IMR-90 (cell line): Measurements from ENCODE around the gene MAST3.

Experiments used
- POLR2A ChIP-seq: IDR thresholded peaks from 2 replicates; pipeline ENCODE4 v1.6.1; 2012; ENCODE audit warnings: mild to moderate bottlenecking, low read depth, low read length
- TF ChIP-seq, protein P1 (sequence below): conservative IDR thresholded peaks from 2 replicates; pipeline ENCODE4 v1.5.1; 2012; ENCODE audit warnings: mild to moderate bottlenecking, low read depth, low read length, improper control_type of control experiment

DNA sequence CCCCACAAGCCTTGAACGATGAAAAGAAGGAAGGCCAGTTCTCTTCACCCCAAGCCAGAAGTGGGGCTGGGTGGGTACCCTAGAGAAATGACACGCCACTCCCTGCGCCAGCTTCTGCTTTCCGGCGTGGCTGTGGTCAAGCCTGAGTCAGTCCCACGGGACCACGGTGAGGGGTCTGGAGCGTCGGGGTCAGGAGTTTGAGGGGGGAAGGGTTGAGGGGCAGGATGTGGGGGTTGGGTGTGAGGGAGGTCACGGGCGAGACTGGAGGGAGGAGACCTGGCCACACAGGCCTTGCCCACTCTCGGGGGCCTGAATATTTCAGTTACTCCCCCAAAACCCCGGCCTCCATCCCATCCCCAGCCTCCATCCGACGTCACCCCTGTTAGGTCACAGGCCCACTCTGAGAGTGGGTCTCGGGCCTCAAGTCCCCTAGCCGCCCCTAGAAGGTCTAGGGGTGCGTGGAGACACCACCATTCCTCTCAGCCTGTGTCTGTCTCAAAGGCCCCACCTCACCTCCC lies 75.5 kb downstream of the MAST3 start:
- TF ChIP-seq, protein P1, sequence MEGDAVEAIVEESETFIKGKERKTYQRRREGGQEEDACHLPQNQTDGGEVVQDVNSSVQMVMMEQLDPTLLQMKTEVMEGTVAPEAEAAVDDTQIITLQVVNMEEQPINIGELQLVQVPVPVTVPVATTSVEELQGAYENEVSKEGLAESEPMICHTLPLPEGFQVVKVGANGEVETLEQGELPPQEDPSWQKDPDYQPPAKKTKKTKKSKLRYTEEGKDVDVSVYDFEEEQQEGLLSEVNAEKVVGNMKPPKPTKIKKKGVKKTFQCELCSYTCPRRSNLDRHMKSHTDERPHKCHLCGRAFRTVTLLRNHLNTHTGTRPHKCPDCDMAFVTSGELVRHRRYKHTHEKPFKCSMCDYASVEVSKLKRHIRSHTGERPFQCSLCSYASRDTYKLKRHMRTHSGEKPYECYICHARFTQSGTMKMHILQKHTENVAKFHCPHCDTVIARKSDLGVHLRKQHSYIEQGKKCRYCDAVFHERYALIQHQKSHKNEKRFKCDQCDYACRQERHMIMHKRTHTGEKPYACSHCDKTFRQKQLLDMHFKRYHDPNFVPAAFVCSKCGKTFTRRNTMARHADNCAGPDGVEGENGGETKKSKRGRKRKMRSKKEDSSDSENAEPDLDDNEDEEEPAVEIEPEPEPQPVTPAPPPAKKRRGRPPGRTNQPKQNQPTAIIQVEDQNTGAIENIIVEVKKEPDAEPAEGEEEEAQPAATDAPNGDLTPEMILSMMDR, result no peak
- no peak for TF ChIP-seq POLR2A
